ENCODE measurements around the gene TSC22D4.

DNA sequence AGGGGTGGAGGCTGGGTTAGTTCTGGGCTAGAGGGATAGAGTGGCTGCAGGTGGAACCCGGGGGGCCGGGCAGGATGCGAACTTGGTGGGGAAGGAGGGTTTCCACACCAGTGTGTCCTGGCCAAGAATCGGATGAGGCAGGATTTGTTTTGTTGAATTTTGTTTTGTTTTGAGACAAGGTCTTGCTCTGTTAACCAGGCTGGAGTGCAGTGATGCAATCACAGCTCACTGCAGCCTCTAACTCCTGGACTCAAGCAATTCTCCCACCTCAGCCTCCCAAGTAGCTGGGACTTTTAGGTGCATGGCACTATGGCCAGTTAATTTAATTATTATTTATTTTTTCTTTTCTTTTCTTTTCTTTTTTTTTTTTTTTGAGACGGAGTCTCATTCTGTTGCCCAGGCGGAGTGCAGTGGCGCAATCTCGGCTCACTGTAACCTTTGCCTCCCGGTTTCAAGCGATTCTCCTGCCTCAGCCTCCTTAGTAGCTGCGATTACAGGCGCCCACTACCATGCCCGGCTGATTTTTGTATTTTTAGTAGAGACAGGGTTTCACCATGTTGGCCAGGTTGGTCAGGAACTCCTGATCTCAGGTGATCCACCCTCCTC is 29.7 kb downstream of the TSC22D4 start:
- TF ChIP-seq, protein P1, sequence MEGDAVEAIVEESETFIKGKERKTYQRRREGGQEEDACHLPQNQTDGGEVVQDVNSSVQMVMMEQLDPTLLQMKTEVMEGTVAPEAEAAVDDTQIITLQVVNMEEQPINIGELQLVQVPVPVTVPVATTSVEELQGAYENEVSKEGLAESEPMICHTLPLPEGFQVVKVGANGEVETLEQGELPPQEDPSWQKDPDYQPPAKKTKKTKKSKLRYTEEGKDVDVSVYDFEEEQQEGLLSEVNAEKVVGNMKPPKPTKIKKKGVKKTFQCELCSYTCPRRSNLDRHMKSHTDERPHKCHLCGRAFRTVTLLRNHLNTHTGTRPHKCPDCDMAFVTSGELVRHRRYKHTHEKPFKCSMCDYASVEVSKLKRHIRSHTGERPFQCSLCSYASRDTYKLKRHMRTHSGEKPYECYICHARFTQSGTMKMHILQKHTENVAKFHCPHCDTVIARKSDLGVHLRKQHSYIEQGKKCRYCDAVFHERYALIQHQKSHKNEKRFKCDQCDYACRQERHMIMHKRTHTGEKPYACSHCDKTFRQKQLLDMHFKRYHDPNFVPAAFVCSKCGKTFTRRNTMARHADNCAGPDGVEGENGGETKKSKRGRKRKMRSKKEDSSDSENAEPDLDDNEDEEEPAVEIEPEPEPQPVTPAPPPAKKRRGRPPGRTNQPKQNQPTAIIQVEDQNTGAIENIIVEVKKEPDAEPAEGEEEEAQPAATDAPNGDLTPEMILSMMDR (IDR thresholded peaks at IDR 0.05) = no peak
- TF ChIP-seq POLR2A (IDR thresholded peaks at IDR 0.05) = no peak

Measured in esophagus squamous epithelium (tissue), 4 donors.